DOHH2 (cell line): Measurements from ENCODE around the gene RASSF7.

Source experiments
- H3F3A ChIP-seq: fragments of 200-600 bp; sonication (generic), shearing (Covaris generic); 2 replicates; pipeline ENCODE4 v1.6.0; 2016; ENCODE audit warnings: antibody characterized with exemption, mild to moderate bottlenecking; ENCODE audit not compliant: control insufficient read depth, insufficient read depth
- H3K27ac ChIP-seq: fragments of 200-600 bp; sonication (generic); 2 replicates; pipeline ENCODE4 v1.5.1; 2014; ENCODE audit warnings: low read depth, mild to moderate bottlenecking, low read length, moderate library complexity
- H3K27me3 ChIP-seq: fragments of 200-600 bp; sonication (generic); 2 replicates; pipeline ENCODE4 v1.6.1; 2014; ENCODE audit warnings: mild to moderate bottlenecking, low read length, mixed read lengths; ENCODE audit not compliant: control insufficient read depth
- H3K36me3 ChIP-seq: fragments of 200-600 bp; sonication (generic); 2 replicates; pipeline ENCODE4 v1.6.1; 2014; ENCODE audit warnings: mild to moderate bottlenecking, low read length, moderate library complexity, mixed read lengths; ENCODE audit not compliant: control insufficient read depth
- H3K4me1 ChIP-seq: fragments of 200-600 bp; sonication (generic); 2 replicates; pipeline ENCODE4 v1.6.1; 2014; ENCODE audit warnings: mild to moderate bottlenecking, low read length, mixed read lengths; ENCODE audit not compliant: control insufficient read depth
- H3K4me2 ChIP-seq: fragments of 200-600 bp; sonication (generic); 2 replicates; pipeline ENCODE4 v1.6.0; 2014; ENCODE audit warnings: mild to moderate bottlenecking, low read length, moderate library complexity
- H3K4me3 ChIP-seq: fragments of 200-600 bp; sonication (generic); 2 replicates; pipeline ENCODE4 v1.5.1; 2014; ENCODE audit warnings: mild to moderate bottlenecking, low read length, mixed read lengths
- H3K79me2 ChIP-seq: fragments of 200-600 bp; sonication (generic); 2 replicates; pipeline ENCODE4 v1.6.1; 2014; ENCODE audit warnings: mild to moderate bottlenecking, low read length, mixed read lengths; ENCODE audit not compliant: control insufficient read depth
- H3K9me2 ChIP-seq: fragments of 200-600 bp; sonication (generic); replicated peaks from 2 replicates; pipeline ENCODE4 v1.6.1; 2014; ENCODE audit warnings: mild to moderate bottlenecking, low read length, mixed read lengths; ENCODE audit not compliant: control insufficient read depth
- H3K9me3 ChIP-seq: fragments of 200-600 bp; sonication (generic); 2 replicates; pipeline ENCODE4 v1.6.1; 2014; ENCODE audit warnings: antibody characterized with exemption, low read length, mixed read lengths; ENCODE audit not compliant: control insufficient read depth, insufficient read depth
- H4K20me1 ChIP-seq: fragments of 200-600 bp; sonication (generic); 2 replicates; pipeline ENCODE4 v1.6.0; 2014; ENCODE audit warnings: low read depth, mild to moderate bottlenecking, antibody characterized with exemption, low read length, moderate library complexity; ENCODE audit not compliant: control insufficient read depth, insufficient read depth
- EZH2phosphoT487 ChIP-seq: fragments of 200-600 bp; sonication (generic); IDR thresholded peaks from 2 replicates; pipeline ENCODE4 v1.6.1; 2017; ENCODE audit warnings: borderline replicate concordance, mild to moderate bottlenecking, antibody characterized with exemption, low read length, moderate library complexity, mixed read lengths
- TF ChIP-seq, protein P1 (sequence below): fragments of 200-600 bp; sonication (generic); IDR thresholded peaks from one replicate; pipeline ENCODE4 v1.5.1; 2014; ENCODE audit warnings: antibody characterized with exemption, mild to moderate bottlenecking, low read depth, low read length; ENCODE audit not compliant: poor library complexity, severe bottlenecking

The RASSF7 gene

GRCh38 chr11:545171-545570 is 15.6 kb upstream of the RASSF7 start:
- Histone ChIP-seq H3K4me1 (peaks cover 18% of the 10 kb centered on the region), H3K79me2 (no peaks in the 10 kb centered on the region), H3K36me3 (no peaks in the 10 kb centered on the region), H3K4me2 (no peak overlapping the region), H4K20me1 (no peaks in the 10 kb centered on the region), H3K4me3 (no peak overlapping the region), H3K9me2 (no peaks in the 10 kb centered on the region), H3K27ac (no peak overlapping the region), H3K9me3 (no peaks in the 10 kb centered on the region), H3K27me3 (no peaks in the 10 kb centered on the region), H3F3A (no peaks in the 10 kb centered on the region)
- TF ChIP-seq, protein P1, sequence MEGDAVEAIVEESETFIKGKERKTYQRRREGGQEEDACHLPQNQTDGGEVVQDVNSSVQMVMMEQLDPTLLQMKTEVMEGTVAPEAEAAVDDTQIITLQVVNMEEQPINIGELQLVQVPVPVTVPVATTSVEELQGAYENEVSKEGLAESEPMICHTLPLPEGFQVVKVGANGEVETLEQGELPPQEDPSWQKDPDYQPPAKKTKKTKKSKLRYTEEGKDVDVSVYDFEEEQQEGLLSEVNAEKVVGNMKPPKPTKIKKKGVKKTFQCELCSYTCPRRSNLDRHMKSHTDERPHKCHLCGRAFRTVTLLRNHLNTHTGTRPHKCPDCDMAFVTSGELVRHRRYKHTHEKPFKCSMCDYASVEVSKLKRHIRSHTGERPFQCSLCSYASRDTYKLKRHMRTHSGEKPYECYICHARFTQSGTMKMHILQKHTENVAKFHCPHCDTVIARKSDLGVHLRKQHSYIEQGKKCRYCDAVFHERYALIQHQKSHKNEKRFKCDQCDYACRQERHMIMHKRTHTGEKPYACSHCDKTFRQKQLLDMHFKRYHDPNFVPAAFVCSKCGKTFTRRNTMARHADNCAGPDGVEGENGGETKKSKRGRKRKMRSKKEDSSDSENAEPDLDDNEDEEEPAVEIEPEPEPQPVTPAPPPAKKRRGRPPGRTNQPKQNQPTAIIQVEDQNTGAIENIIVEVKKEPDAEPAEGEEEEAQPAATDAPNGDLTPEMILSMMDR, result no peak
- no peak for TF ChIP-seq EZH2phosphoT487

DNA sequence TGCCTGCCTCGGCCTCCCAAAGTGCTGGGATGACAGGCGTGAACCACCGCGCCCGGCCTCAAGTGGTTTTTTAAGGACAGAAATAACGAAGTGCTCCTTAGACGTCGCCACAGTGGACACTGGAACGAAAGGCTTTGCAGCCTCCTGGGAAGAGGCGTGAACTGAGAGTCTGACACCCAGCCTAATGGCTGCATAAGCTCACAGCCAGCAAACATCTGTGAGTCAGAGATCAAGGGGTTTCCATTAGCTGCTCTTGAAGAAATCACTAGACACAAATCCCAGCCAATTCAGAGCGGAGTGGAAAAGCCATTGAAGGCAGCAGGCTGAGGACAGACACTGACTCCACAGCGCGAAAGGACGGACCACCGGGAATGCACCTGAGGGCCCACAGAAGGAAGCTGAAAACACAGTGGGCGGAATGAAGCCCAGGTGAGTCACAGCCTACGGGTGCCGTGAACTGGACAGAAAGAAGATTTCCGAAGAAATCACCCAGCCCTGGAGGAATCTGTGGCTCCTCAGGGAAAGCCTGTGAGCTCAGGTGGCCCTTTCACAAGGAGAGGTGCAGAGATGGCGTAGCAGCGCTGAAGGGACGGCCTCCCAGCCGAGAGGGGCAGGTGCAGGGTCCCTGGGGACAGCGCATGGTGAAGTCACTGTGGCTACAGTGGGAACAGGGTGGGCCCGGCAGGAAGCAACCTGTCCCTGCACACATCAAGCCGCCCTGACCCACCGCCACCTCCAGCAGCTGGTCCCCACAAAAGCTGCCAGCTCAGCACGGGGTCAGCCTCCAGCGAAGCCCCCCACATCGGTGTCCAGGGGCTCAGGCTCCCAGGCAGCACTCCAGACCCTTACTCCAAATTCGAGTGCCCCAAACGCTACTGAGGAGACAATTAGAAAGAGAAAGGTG is 11.8 kb upstream of the RASSF7 start:
- H3K9me2 ChIP-seq, result no peaks in the 10 kb centered on the region
- H3K27me3 ChIP-seq, result no peaks in the 10 kb centered on the region
- H3F3A ChIP-seq, result no peaks in the 10 kb centered on the region
- H3K27ac ChIP-seq, result no peak overlapping the region
- H3K4me1 ChIP-seq, result peaks cover 10% of the 10 kb centered on the region
- H3K4me2 ChIP-seq, result peak overlapping the region; percentile 10; the same call in 1 of the 2 replicates
- H3K9me3 ChIP-seq, result no peaks in the 10 kb centered on the region
- H3K4me3 ChIP-seq, result no peak overlapping the region
- no peak for TF ChIP-seq EZH2phosphoT487
- TF ChIP-seq, protein P1, result no peak
- no peaks in the 10 kb centered on the region for H3K36me3 ChIP-seq
- H4K20me1 ChIP-seq, result no peaks in the 10 kb centered on the region
- no peaks in the 10 kb centered on the region for H3K79me2 ChIP-seq

DNA sequence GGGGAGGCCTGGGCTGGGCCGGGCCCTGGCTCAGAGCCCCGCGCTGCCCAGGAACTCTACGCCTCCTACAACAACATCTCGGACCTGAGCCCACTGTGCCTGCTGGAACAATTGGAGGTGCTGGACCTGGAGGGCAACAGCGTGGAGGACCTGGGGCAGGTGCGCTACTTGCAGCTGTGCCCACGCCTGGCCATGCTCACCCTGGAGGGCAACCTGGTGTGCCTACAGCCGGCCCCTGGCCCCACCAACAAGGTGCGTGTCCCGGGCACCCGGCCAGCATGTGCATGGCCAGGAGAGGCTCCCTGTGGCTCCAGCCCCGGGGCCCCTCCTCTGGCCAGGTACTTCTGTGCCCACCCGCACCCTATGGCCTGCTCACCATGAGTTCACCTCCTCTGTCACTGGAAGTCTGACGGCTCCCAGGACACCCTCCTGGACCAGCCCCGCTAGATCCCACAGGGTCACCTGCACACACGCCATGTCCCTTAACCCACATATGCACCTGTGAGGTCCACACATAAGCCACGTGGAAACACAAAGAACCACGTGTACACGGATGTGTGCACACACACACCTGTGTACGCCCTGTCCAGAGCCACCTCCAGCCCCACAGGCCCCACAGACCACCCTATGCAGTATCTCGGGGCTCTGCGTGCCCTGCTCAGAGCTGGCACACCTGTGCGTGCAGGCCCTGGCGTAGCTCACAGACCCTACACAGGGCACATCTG is 10.6 kb upstream of the RASSF7 start:
- Histone ChIP-seq H3K27ac (no peak overlapping the region), H3K36me3 (no peaks in the 10 kb centered on the region), H3K4me3 (no peak overlapping the region), H3K9me3 (no peaks in the 10 kb centered on the region), H3K4me2 (no peak overlapping the region), H3K9me2 (no peaks in the 10 kb centered on the region), H4K20me1 (no peaks in the 10 kb centered on the region), H3F3A (no peaks in the 10 kb centered on the region), H3K4me1 (peaks cover 17% of the 10 kb centered on the region), H3K79me2 (no peaks in the 10 kb centered on the region), H3K27me3 (peaks cover under 1% of the 10 kb centered on the region)
- TF ChIP-seq, protein P1, result no peak
- TF ChIP-seq EZH2phosphoT487, result no peak
